ENCODE results near the gene TBC1D3B.
"Not testable (repeated sequence)": the region's sequence is repeated elsewhere in the genome, so short reads cannot be mapped to it uniquely, and the experiment has no call there.

The TBC1D3B gene

GRCh38 chr17:36129616-36130015 lies 46.8 kb downstream of the TBC1D3B start:
- DNase-seq (ENCODE audit: low read depth in 3 of 3), result no peak

- DNase-seq (ENCODE audit: low read depth in 3 of 3), result no peak
Measured at GRCh38 chr17:36128411-36128978, 47.9 kb downstream of the TBC1D3B start.

GRCh38 chr17:36127911-36128310 lies 48.5 kb downstream of the TBC1D3B start:
- DNase-seq (ENCODE audit: low read depth in 3 of 3), result no peak

- DNase-seq (ENCODE audit: low read depth in 3 of 3), result no peak
Measured at GRCh38 chr17:36127199-36127893, 49.1 kb downstream of the TBC1D3B start.

DNA sequence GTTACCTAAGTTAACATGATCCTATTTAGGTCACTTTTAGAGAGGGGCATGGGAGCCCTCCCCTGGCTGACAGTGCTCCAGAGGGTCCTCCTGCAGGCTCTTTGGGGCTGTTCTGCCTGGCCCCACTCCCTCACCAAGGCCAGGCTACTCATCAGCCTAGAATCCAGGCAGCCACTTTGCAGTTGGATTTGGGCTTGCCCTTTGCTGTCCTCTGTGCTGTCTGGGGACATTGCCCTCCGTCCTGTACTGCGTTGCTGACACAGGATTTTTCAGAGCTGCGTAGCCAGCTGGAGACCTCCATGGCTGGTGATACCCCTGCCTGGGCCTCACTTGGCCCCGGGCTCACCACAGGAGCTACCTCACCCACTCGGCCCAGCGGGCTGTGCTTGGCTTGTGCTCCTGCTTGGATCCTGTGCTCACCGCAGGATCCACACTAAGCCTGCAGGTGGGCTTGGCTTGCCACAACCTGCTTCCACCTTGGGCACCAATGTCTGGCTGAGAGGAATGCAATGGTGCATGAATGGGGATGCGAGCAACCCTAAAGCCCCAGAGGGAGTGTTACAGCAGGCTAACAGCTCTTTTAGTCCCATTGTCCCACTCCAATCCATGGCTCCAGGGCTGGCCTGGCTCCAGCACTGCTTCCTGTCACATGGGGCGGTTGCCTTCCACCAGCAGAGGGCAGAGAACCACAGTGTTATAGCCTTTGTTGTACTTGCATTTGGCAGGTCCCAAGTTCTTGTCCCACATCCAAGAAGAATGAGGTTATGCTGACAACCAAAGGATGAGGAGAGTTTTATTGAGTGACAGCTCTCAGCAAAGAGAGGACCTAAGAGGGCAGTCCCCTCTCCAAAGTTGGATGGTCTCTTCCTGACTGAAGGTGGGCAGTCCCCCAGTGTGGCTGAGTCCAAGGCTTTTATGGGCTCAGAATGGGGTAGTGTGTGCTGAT lies 51.3 kb downstream of the TBC1D3B start:
- DNase-seq (ENCODE audit: low read depth in 3 of 3), result no peak

DNA sequence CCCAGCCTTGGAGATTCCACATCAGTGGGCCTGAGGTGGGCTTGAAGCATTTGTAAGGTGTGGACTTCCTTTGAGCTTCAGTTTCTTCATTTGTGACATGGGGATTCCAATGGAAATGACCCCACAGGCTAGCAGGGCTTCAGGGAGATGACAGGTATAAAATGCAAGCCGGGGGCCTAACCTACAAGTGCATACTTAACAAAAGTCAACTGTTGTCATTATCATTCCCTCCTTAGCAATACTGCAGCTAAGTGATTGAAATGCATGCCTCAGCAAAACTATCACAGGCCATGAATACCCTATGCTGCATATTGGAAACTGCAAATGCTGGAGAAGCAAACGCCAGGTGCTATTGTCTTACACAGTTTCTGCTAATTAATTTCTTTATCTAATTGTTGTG lies 53.0 kb downstream of the TBC1D3B start:
- no peak for DNase-seq (ENCODE audit: low read depth in 3 of 3)

DNA sequence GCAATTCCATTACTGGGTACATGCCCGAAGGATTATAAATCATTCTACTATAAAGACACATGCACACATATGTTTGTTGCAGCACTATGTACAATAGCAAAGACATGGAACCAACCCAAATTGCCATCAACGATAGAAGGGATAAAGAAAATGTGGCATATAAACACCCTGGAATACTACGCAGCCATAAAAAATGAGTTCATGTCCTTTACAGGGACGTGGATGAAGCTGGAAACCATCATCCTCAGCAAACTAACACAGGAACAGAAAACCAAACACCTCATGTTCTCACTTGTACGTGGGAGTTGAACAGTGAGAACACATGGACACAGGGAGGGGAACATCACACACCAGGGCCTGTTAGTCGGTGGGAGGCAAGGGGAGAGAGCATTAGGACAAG lies 55.3 kb downstream of the TBC1D3B start:
- not testable (repeated sequence) for DNase-seq (ENCODE audit: low read depth in 3 of 3)

DNA sequence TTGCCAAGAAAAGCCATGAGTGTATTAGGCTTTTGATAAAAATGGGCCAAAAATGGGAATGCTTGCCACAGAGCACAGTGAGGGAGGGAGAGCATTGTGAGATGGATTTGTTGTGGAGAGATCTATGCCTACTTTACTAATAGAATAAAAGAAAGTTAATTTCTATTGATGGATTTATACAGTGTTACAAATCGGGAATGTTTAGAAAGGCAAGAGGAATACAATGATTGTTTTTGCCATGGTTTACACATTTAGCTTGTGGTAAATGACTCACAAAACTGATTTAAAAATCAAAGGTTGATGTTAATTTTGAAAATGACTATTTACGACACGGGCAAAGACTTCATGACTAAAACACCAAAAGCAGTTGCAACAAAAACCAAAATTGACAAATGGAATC lies 56.2 kb downstream of the TBC1D3B start:
- DNase-seq (ENCODE audit: low read depth in 3 of 3), result no peak

- no peak for DNase-seq (ENCODE audit: low read depth in 3 of 3)
Measured at GRCh38 chr17:36118477-36119353, 57.7 kb downstream of the TBC1D3B start.

GRCh38 chr17:36117505-36118382 lies 58.7 kb downstream of the TBC1D3B start:
- peak in 2 of 3 experiments; percentile 32 to 34 for DNase-seq (ENCODE audit: low read depth in 3 of 3)

Measured in stimulated activated CD4-positive, alpha-beta T cell treated with anti-CD3 and anti-CD28 coated beads, TNF-alpha, amount 100 ng/mL, for 24 hours (primary cell).